Measurements from ENCODE around the gene NKX1-1.
"Not testable (repeated sequence)": the region's sequence is repeated elsewhere in the genome, so short reads cannot be mapped to it uniquely, and the experiment has no call there.

DNA sequence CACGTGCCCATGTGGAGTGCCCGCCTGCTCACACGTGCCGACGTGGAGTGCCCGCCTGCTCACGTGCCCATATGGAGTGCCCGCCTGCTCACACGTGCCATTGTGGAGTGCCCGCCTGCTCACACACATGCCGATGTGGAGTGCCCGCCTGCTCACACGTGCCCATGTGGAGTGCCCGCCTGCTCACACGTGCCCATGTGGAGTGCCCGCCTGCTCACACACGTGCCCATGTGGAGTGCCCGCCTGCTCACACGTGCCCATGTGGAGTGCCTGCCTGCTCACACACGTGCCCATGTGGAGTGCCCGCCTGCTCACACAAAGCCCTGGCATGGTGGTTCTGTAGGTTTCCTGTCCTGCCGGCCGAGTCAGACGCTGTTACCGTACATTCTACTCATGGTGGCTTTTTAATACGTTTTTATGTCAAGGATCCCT lies 10.8 kb downstream of the NKX1-1 start:
- TF ChIP-seq, protein P1, sequence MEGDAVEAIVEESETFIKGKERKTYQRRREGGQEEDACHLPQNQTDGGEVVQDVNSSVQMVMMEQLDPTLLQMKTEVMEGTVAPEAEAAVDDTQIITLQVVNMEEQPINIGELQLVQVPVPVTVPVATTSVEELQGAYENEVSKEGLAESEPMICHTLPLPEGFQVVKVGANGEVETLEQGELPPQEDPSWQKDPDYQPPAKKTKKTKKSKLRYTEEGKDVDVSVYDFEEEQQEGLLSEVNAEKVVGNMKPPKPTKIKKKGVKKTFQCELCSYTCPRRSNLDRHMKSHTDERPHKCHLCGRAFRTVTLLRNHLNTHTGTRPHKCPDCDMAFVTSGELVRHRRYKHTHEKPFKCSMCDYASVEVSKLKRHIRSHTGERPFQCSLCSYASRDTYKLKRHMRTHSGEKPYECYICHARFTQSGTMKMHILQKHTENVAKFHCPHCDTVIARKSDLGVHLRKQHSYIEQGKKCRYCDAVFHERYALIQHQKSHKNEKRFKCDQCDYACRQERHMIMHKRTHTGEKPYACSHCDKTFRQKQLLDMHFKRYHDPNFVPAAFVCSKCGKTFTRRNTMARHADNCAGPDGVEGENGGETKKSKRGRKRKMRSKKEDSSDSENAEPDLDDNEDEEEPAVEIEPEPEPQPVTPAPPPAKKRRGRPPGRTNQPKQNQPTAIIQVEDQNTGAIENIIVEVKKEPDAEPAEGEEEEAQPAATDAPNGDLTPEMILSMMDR (IDR thresholded peaks at IDR 0.05) = not testable (repeated sequence)
- not testable (repeated sequence) for TF ChIP-seq POLR2AphosphoS5, TCF7L2 (IDR thresholded peaks at IDR 0.05; ENCODE audit: low read depth, low read length)
- TF ChIP-seq, protein P2, sequence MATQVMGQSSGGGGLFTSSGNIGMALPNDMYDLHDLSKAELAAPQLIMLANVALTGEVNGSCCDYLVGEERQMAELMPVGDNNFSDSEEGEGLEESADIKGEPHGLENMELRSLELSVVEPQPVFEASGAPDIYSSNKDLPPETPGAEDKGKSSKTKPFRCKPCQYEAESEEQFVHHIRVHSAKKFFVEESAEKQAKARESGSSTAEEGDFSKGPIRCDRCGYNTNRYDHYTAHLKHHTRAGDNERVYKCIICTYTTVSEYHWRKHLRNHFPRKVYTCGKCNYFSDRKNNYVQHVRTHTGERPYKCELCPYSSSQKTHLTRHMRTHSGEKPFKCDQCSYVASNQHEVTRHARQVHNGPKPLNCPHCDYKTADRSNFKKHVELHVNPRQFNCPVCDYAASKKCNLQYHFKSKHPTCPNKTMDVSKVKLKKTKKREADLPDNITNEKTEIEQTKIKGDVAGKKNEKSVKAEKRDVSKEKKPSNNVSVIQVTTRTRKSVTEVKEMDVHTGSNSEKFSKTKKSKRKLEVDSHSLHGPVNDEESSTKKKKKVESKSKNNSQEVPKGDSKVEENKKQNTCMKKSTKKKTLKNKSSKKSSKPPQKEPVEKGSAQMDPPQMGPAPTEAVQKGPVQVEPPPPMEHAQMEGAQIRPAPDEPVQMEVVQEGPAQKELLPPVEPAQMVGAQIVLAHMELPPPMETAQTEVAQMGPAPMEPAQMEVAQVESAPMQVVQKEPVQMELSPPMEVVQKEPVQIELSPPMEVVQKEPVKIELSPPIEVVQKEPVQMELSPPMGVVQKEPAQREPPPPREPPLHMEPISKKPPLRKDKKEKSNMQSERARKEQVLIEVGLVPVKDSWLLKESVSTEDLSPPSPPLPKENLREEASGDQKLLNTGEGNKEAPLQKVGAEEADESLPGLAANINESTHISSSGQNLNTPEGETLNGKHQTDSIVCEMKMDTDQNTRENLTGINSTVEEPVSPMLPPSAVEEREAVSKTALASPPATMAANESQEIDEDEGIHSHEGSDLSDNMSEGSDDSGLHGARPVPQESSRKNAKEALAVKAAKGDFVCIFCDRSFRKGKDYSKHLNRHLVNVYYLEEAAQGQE (IDR thresholded peaks at IDR 0.05; ENCODE audit: insufficient read depth in 1 of 2, low read depth in 2 of 2, low read length in 1 of 2) = not testable (repeated sequence)
